ENCODE measurements around the gene MBP.

The MBP gene

DNA sequence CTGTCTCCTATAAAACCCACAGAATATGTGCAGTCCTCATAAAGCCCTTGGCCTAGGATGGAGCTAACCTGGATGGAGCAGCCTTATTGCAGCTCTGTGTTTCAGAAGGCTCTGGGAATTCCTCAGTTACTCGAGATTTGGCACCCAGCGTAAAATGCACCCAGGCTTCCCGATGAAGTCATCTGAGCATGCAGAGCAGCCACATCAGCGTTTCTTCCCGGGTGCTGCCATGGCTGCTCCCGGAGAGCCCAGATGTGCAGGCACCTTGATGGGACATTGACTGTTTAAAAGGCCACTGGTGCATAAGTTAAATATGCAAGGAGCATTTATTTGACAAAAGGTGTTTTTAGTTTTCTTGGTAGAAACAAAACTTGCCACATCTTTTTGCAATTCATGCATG, 115.2 kb downstream of the MBP start:
- no peak for TF ChIP-seq EP300 (IDR thresholded peaks at IDR 0.05; ENCODE audit: borderline replicate concordance)
- no peak for TF ChIP-seq TAF1 (IDR thresholded peaks at IDR 0.05; ENCODE audit: low read depth)

DNA sequence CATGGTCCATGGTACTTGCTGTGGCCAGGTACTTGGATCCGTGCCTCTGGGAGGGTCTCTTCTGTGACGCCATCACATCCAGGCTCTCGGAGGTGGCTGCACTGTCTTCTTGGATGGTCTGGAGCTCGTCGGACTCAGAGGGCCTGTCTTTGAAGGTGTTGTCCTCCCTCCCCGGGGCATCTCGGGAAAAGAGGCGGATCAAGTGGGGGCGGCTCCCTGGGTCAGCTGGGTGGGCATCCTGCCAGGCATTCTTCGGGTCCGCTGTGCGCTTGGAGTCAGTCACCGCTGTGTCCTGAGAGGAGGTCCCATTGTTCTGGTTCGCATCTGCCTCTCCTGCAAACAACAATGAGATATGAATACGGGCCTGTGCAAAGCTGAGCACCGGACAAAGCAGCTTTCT, 115.6 kb downstream of the MBP start:
- no peak for TF ChIP-seq TAF1 (IDR thresholded peaks at IDR 0.05; ENCODE audit: low read depth)
- peak; percentile 47; the same call in 1 of the 2 replicates for TF ChIP-seq NFIC (IDR thresholded peaks at IDR 0.05)
- TF ChIP-seq, protein P1, sequence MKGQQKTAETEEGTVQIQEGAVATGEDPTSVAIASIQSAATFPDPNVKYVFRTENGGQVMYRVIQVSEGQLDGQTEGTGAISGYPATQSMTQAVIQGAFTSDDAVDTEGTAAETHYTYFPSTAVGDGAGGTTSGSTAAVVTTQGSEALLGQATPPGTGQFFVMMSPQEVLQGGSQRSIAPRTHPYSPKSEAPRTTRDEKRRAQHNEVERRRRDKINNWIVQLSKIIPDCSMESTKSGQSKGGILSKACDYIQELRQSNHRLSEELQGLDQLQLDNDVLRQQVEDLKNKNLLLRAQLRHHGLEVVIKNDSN (IDR thresholded peaks at IDR 0.05), result 0 out of 2 replicates have a peak, but pooled peaks have one; percentile 11

DNA sequence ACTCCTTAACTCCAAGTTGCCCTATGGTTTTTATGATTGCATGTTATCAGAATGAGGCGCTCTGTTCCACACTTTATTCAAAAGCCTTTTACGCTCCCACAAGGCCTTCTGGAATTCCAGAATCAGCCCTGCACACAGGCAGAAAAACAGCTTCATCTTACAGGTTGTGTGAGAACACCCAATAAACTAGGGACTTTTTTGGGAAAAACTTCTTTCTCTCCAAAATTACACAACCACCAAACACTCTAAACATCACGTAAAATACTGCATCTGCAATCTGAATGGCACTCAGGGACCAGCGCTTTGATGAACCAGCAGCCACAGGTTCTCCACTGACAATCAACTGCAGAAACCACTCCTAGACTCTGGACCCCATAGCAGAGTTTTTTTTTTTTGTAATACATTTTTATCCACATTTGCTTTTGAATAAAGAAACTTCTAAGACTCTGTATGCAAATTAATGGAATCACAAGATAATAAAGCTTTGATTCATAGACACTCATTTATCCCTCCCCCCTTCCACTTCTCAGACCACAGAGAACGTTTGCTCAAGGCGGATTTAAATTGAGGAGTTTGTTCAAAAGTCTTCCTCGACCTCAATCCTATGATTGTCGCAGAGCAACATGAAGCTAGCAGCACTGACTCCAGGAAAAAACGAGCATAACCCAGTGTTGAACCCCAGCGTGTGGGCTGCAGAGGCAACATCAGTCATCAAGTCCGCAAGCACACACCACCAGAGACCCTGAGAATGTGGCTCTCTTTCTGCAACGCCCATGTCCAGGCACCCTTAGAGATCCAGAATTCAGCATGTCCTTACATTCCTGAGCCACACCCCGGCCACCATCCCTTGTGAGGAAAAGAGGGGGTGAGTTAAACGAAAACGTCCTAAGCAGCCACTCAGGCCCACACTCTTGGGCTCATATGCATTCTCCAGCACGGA, 116.5 kb downstream of the MBP start:
- TF ChIP-seq ZBTB7A (IDR thresholded peaks at IDR 0.05; ENCODE audit: low read depth), result no peak
- TF ChIP-seq TAF1 (IDR thresholded peaks at IDR 0.05; ENCODE audit: low read depth), result no peak
- TF ChIP-seq YY1 (IDR thresholded peaks at IDR 0.05; ENCODE audit: low read depth), result no peak
- no peak for TF ChIP-seq CEBPB (IDR thresholded peaks at IDR 0.05)
- no peak for TF ChIP-seq CREB1 (IDR thresholded peaks at IDR 0.05; ENCODE audit: low read depth)
- no peak for TF ChIP-seq RAD21 (IDR thresholded peaks at IDR 0.05; ENCODE audit: low read depth)
- TF ChIP-seq TEAD4 (IDR thresholded peaks at IDR 0.05), result no peak
- TF ChIP-seq, protein P1 (IDR thresholded peaks at IDR 0.05), result no peak
- TF ChIP-seq, protein P2, sequence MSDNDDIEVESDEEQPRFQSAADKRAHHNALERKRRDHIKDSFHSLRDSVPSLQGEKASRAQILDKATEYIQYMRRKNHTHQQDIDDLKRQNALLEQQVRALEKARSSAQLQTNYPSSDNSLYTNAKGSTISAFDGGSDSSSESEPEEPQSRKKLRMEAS (IDR thresholded peaks at IDR 0.05), result no peak
- no peak for TF ChIP-seq EP300 (IDR thresholded peaks at IDR 0.05; ENCODE audit: borderline replicate concordance)
- TF ChIP-seq FOXM1 (IDR thresholded peaks at IDR 0.05; ENCODE audit: borderline replicate concordance, low read depth), result no peak
- TF ChIP-seq, protein P3, sequence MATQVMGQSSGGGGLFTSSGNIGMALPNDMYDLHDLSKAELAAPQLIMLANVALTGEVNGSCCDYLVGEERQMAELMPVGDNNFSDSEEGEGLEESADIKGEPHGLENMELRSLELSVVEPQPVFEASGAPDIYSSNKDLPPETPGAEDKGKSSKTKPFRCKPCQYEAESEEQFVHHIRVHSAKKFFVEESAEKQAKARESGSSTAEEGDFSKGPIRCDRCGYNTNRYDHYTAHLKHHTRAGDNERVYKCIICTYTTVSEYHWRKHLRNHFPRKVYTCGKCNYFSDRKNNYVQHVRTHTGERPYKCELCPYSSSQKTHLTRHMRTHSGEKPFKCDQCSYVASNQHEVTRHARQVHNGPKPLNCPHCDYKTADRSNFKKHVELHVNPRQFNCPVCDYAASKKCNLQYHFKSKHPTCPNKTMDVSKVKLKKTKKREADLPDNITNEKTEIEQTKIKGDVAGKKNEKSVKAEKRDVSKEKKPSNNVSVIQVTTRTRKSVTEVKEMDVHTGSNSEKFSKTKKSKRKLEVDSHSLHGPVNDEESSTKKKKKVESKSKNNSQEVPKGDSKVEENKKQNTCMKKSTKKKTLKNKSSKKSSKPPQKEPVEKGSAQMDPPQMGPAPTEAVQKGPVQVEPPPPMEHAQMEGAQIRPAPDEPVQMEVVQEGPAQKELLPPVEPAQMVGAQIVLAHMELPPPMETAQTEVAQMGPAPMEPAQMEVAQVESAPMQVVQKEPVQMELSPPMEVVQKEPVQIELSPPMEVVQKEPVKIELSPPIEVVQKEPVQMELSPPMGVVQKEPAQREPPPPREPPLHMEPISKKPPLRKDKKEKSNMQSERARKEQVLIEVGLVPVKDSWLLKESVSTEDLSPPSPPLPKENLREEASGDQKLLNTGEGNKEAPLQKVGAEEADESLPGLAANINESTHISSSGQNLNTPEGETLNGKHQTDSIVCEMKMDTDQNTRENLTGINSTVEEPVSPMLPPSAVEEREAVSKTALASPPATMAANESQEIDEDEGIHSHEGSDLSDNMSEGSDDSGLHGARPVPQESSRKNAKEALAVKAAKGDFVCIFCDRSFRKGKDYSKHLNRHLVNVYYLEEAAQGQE (IDR thresholded peaks at IDR 0.05; ENCODE audit: low read depth), result no peak
- TF ChIP-seq NFIC (IDR thresholded peaks at IDR 0.05), result no peak
- no peak for TF ChIP-seq TCF12 (IDR thresholded peaks at IDR 0.05; ENCODE audit: low read depth)
- TF ChIP-seq EGR1 (IDR thresholded peaks at IDR 0.05), result no peak

DNA sequence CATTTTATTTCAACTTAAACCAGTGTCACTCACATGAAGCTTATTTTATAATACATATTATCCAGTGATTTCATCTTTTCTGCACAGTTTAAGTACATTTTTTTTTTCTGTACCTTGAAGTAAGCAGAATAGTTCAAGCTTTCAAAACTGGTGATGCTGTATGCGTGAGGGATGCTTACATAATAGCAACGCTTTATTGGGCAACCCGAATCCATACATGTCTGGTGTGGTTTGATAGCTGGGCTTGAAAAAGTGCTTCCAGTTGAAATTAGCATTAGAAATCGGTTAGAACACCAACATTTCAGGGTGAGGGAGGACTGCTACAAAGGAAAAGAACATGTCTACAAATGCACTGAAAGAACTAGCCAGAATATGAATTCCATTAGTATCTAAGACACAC, 117.4 kb downstream of the MBP start:
- TF ChIP-seq RAD21 (IDR thresholded peaks at IDR 0.05; ENCODE audit: low read depth) (no peak), TEAD4 (IDR thresholded peaks at IDR 0.05) (no peak), EP300 (IDR thresholded peaks at IDR 0.05; ENCODE audit: borderline replicate concordance) (no peak), FOXM1 (IDR thresholded peaks at IDR 0.05; ENCODE audit: borderline replicate concordance, low read depth) (no peak), NFIC (IDR thresholded peaks at IDR 0.05) (no peak), ZBTB7A (IDR thresholded peaks at IDR 0.05; ENCODE audit: low read depth) (no peak)
- TF ChIP-seq, protein P2 (IDR thresholded peaks at IDR 0.05), result no peak
- TF ChIP-seq, protein P3 (IDR thresholded peaks at IDR 0.05; ENCODE audit: low read depth), result no peak

DNA sequence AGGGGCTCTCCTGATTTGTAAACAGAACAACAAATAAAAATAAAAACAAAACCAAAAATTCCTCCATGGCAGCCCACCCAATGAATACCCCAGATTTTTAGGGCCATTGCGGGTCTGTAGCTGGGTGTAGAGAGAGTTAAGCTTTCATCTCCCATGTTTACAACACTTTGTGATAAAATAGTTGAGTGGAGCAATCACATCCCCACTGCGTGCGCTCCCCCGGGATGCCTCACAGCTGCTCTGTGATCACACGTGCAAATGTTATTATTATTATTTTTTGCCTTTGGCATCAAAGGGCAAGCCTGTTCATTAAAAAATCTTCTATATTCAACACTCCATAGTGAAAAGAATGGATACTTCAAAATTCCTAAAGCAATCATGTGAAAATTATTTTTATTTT, 118.0 kb downstream of the MBP start:
- TF ChIP-seq, protein P2 (IDR thresholded peaks at IDR 0.05), result no peak
- TF ChIP-seq YY1 (IDR thresholded peaks at IDR 0.05; ENCODE audit: low read depth) (no peak), RAD21 (IDR thresholded peaks at IDR 0.05; ENCODE audit: low read depth) (no peak), CREB1 (IDR thresholded peaks at IDR 0.05; ENCODE audit: low read depth) (no peak), TCF12 (IDR thresholded peaks at IDR 0.05; ENCODE audit: low read depth) (no peak), TEAD4 (IDR thresholded peaks at IDR 0.05) (no peak), FOXM1 (IDR thresholded peaks at IDR 0.05; ENCODE audit: borderline replicate concordance, low read depth) (no peak), ZBTB7A (IDR thresholded peaks at IDR 0.05; ENCODE audit: low read depth) (no peak), TAF1 (IDR thresholded peaks at IDR 0.05; ENCODE audit: low read depth) (no peak), EGR1 (IDR thresholded peaks at IDR 0.05) (no peak), CEBPB (IDR thresholded peaks at IDR 0.05) (no peak)
- TF ChIP-seq, protein P1 (IDR thresholded peaks at IDR 0.05), result no peak
- TF ChIP-seq, protein P3 (IDR thresholded peaks at IDR 0.05; ENCODE audit: low read depth), result no peak
